Measurements from ENCODE around the gene DDX52. TPM values are rescaled to one million over a fixed set of nuclear protein-coding genes. Genes with fewer than 3 reads are reported as not detected.
A peak's percentile ranks its signal among the peaks of the same experiment; 100 is the strongest.

Gene DDX52
- total and polyA plus RNA-seq, 2 of the 13 experiments (the other 11 are each of a cell fraction or from before 2014, with no cell fraction given) = 8.9 to 36.1 TPM

- TF ChIP-seq ZKSCAN8 (CRISPR knock-in tag; IDR thresholded peaks at IDR 0.05; ENCODE audit: borderline replicate concordance) = peak; percentile 20; the same call in 1 of the 2 replicates
- peak; percentile 73; the same call in 1 of the 2 replicates for TF ChIP-seq TMF1 (CRISPR knock-in tag; IDR thresholded peaks at IDR 0.05; ENCODE audit: low read depth)
- no peak for TF ChIP-seq ZNF543 (CRISPR knock-in tag; IDR thresholded peaks at IDR 0.05)
- TF ChIP-seq ELF1 (CRISPR knock-in tag; IDR thresholded peaks at IDR 0.05) = peak; percentile 95
- peak; percentile 88 for TF ChIP-seq ZGPAT (CRISPR knock-in tag; IDR thresholded peaks at IDR 0.05)
- 0 out of 2 replicates have a peak, but pooled peaks have one; percentile 21 for TF ChIP-seq ZNF792 (CRISPR knock-in tag; IDR thresholded peaks at IDR 0.05)
- TF ChIP-seq, protein P1, sequence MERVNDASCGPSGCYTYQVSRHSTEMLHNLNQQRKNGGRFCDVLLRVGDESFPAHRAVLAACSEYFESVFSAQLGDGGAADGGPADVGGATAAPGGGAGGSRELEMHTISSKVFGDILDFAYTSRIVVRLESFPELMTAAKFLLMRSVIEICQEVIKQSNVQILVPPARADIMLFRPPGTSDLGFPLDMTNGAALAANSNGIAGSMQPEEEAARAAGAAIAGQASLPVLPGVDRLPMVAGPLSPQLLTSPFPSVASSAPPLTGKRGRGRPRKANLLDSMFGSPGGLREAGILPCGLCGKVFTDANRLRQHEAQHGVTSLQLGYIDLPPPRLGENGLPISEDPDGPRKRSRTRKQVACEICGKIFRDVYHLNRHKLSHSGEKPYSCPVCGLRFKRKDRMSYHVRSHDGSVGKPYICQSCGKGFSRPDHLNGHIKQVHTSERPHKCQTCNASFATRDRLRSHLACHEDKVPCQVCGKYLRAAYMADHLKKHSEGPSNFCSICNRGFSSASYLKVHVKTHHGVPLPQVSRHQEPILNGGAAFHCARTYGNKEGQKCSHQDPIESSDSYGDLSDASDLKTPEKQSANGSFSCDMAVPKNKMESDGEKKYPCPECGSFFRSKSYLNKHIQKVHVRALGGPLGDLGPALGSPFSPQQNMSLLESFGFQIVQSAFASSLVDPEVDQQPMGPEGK (CRISPR knock-in tag; IDR thresholded peaks at IDR 0.05) = no peak; the same call in 1 of the 2 replicates
- peak; percentile 72; the same call in 1 of the 2 replicates for TF ChIP-seq RFXAP (CRISPR knock-in tag; IDR thresholded peaks at IDR 0.05; ENCODE audit: borderline replicate concordance)
- TF ChIP-seq ZNF605 (CRISPR knock-in tag; IDR thresholded peaks at IDR 0.05) = no peak
- peak; percentile 42; the same call in 1 of the 2 replicates for TF ChIP-seq ZNF768 (CRISPR knock-in tag; IDR thresholded peaks at IDR 0.05)
- peak; percentile 50; the same call in 1 of the 2 replicates for TF ChIP-seq JUND (CRISPR knock-in tag; IDR thresholded peaks at IDR 0.05)
- 0 out of 2 replicates have a peak, but pooled peaks have one; percentile 43 for TF ChIP-seq NRL (CRISPR knock-in tag; IDR thresholded peaks at IDR 0.05; ENCODE audit: borderline replicate concordance)
- TF ChIP-seq ZNF878 (CRISPR knock-in tag; IDR thresholded peaks at IDR 0.05) = peak; percentile 25; the same call in 1 of the 2 replicates
- TF ChIP-seq GFI1 (CRISPR knock-in tag; IDR thresholded peaks at IDR 0.05; ENCODE audit: borderline replicate concordance) = peak; percentile 43; the same call in 1 of the 2 replicates
- peak; percentile 36 for TF ChIP-seq HNRNPLL (IDR thresholded peaks at IDR 0.05; ENCODE audit: low read depth, low read length, poor library complexity, severe bottlenecking)
- TF ChIP-seq ZNF232 (CRISPR knock-in tag; IDR thresholded peaks at IDR 0.05; ENCODE audit: borderline replicate concordance) = peak; percentile 71; the same call in 1 of the 2 replicates
- 0 out of 2 replicates have a peak, but pooled peaks have one; percentile 50 for TF ChIP-seq JUN (CRISPR knock-in tag; IDR thresholded peaks at IDR 0.05)
- TF ChIP-seq ETV5 (CRISPR knock-in tag; IDR thresholded peaks at IDR 0.05; ENCODE audit: borderline replicate concordance) = peak; percentile 49; the same call in 1 of the 2 replicates
- TF ChIP-seq ZNF282 (IDR thresholded peaks at IDR 0.05; ENCODE audit: partially characterized antibody) = no peak
- no peak for TF ChIP-seq PRPF4 (IDR thresholded peaks at IDR 0.05; ENCODE audit: low read depth, low read length, poor library complexity, severe bottlenecking)
- TF ChIP-seq, protein P2, sequence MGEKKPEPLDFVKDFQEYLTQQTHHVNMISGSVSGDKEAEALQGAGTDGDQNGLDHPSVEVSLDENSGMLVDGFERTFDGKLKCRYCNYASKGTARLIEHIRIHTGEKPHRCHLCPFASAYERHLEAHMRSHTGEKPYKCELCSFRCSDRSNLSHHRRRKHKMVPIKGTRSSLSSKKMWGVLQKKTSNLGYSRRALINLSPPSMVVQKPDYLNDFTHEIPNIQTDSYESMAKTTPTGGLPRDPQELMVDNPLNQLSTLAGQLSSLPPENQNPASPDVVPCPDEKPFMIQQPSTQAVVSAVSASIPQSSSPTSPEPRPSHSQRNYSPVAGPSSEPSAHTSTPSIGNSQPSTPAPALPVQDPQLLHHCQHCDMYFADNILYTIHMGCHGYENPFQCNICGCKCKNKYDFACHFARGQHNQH (CRISPR knock-in tag; IDR thresholded peaks at IDR 0.05) = peak; percentile 85
- 0 out of 2 replicates have a peak, but pooled peaks have one; percentile 16 for TF ChIP-seq ZBTB7A (CRISPR knock-in tag; IDR thresholded peaks at IDR 0.05)
These were observed 33.8 kb downstream of the DDX52 start, which contains the start of gene SYNRG (continued) for GRCh38 chr17:37609170-37610040.

Data from HepG2 (cell line).